ENCODE results near the gene EBNA1BP2.

- TF ChIP-seq CTCF (IDR thresholded peaks at IDR 0.05; ENCODE audit: low read length) (no peak), EZH2 (optimal IDR thresholded peaks at IDR 0.05; ENCODE audit: low read depth, low read length) (no peak), EZH2phosphoT487 (IDR thresholded peaks at IDR 0.05; ENCODE audit: low read length) (no peak)
Observed at GRCh38 chr1:43128816-43129215, 43.3 kb downstream of the EBNA1BP2 start.
